H9 (cell line): Measurements from ENCODE around the gene GPC1. TPM values are rescaled to one million over a fixed set of nuclear protein-coding genes. Genes with fewer than 3 reads are reported as not detected.

Experiments used
- DNase-seq: peaks from one replicate; pipeline ENCODE4 v3.0.0-alpha.2; 2017
- H2AFZ ChIP-seq: one replicate; pipeline ENCODE4 v1.6.1; 2013; ENCODE audit warnings: mild to moderate bottlenecking, low read length, control low read depth, moderate library complexity
- H2AK5ac ChIP-seq: 2 replicates; pipeline ENCODE4 v1.6.1; 2013; ENCODE audit warnings: low read length, control low read depth, mixed read lengths; ENCODE audit not compliant: insufficient read length
- H2BK120ac ChIP-seq: one replicate; pipeline ENCODE4 v1.6.1; 2013; ENCODE audit warnings: low read depth, mild to moderate bottlenecking, low read length, control low read depth, inconsistent platforms; ENCODE audit not compliant: poor library complexity, severe bottlenecking
- H2BK12ac ChIP-seq: 2 replicates; pipeline ENCODE4 v1.6.1; 2013; ENCODE audit warnings: low read length, control low read depth, mixed read lengths, low read depth; ENCODE audit not compliant: insufficient read length
- H2BK15ac ChIP-seq: 2 replicates; pipeline ENCODE4 v1.6.1; 2013; ENCODE audit warnings: low read depth, low read length, control low read depth
- H2BK20ac ChIP-seq: one replicate; pipeline ENCODE4 v1.6.1; 2013; ENCODE audit warnings: low read depth, mild to moderate bottlenecking, low read length, control low read depth, inconsistent platforms; ENCODE audit not compliant: poor library complexity, severe bottlenecking
- H2BK5ac ChIP-seq: 2 replicates; pipeline ENCODE4 v1.6.1; 2013; ENCODE audit warnings: low read length, control low read depth, mixed read lengths; ENCODE audit not compliant: insufficient read length
- H3K14ac ChIP-seq: 2 replicates; pipeline ENCODE4 v1.6.1; 2013; ENCODE audit warnings: low read length, control low read depth; ENCODE audit not compliant: insufficient read depth
- H3K18ac ChIP-seq: 2 replicates; pipeline ENCODE4 v1.6.1; 2013; ENCODE audit warnings: low read depth, mild to moderate bottlenecking, mixed read lengths, low read length, control low read depth; ENCODE audit not compliant: insufficient read length
- H3K23ac ChIP-seq: 2 replicates; pipeline ENCODE4 v1.6.1; 2013; ENCODE audit warnings: low read length, control low read depth, mixed read lengths, low read depth; ENCODE audit not compliant: insufficient read length
- H3K23me2 ChIP-seq: 2 replicates; pipeline ENCODE4 v1.6.1; 2013; ENCODE audit warnings: low read depth, mild to moderate bottlenecking, mixed read lengths, low read length, control low read depth; ENCODE audit not compliant: insufficient read length, poor library complexity, severe bottlenecking
- H3K27ac ChIP-seq: 2 replicates; pipeline ENCODE4 v1.5.1; 2013; ENCODE audit warnings: low read length, control low read depth, mixed read lengths, low read depth; ENCODE audit not compliant: insufficient read length
- H3K27me3 ChIP-seq: 2 replicates; pipeline ENCODE4 v1.6.1; 2013; ENCODE audit warnings: low read length, control low read depth, inconsistent platforms; ENCODE audit not compliant: insufficient read depth
- H3K4ac ChIP-seq: 2 replicates; pipeline ENCODE4 v1.6.1; 2013; ENCODE audit warnings: low read depth, mild to moderate bottlenecking, control low read depth, inconsistent platforms, low read length, moderate library complexity
- H3K4me1 ChIP-seq: 2 replicates; pipeline ENCODE4 v1.6.1; 2013; ENCODE audit warnings: low read length, control low read depth, inconsistent platforms; ENCODE audit not compliant: insufficient read depth
- H3K4me2 ChIP-seq: 2 replicates; pipeline ENCODE4 v1.6.1; 2013; ENCODE audit warnings: low read length, control low read depth, mixed read lengths; ENCODE audit not compliant: insufficient read length, insufficient read depth
- H3K56ac ChIP-seq: 2 replicates; pipeline ENCODE4 v1.6.1; 2013; ENCODE audit warnings: low read depth, mild to moderate bottlenecking, mixed read lengths, low read length, control low read depth; ENCODE audit not compliant: insufficient read length
- H3K79me1 ChIP-seq: 2 replicates; pipeline ENCODE4 v1.6.1; 2013; ENCODE audit warnings: low read depth, mild to moderate bottlenecking, moderate library complexity, low read length, control low read depth, inconsistent platforms; ENCODE audit not compliant: insufficient read depth, poor library complexity, severe bottlenecking
- H3K79me2 ChIP-seq: 2 replicates; pipeline ENCODE4 v1.6.1; 2013; ENCODE audit warnings: low read length, control low read depth, inconsistent platforms; ENCODE audit not compliant: insufficient read depth
- H3K9ac ChIP-seq: 2 replicates; pipeline ENCODE4 v1.6.1; 2013; ENCODE audit warnings: low read length, control low read depth, mixed read lengths; ENCODE audit not compliant: insufficient read length; ENCODE audit errors: extremely low read depth
- H3K9me3 ChIP-seq: one replicate; pipeline ENCODE4 v1.6.1; 2013; ENCODE audit warnings: low read depth, low read length, inconsistent platforms; ENCODE audit not compliant: control insufficient read depth
- H3T11ph ChIP-seq: one replicate; pipeline ENCODE4 v1.6.1; 2013; ENCODE audit warnings: mild to moderate bottlenecking, low read length, control low read depth, inconsistent platforms
- H4K20me1 ChIP-seq: one replicate; pipeline ENCODE4 v1.6.1; 2013; ENCODE audit not compliant: control insufficient read depth, insufficient read length, insufficient read depth
- H4K5ac ChIP-seq: 2 replicates; pipeline ENCODE4 v1.6.1; 2013; ENCODE audit warnings: low read depth, mild to moderate bottlenecking, mixed read lengths, low read length, control low read depth; ENCODE audit not compliant: insufficient read length
- H4K8ac ChIP-seq: replicated peaks from 2 replicates; pipeline ENCODE4 v1.6.1; 2013; ENCODE audit warnings: low read length, control low read depth, mixed read lengths, low read depth; ENCODE audit not compliant: insufficient read length
- H4K91ac ChIP-seq: 2 replicates; pipeline ENCODE4 v1.6.1; 2013; ENCODE audit warnings: low read depth, mild to moderate bottlenecking, moderate library complexity, mixed read lengths, low read length, control low read depth; ENCODE audit not compliant: insufficient read length
- H3K27ac Mint-ChIP-seq, 3 experiments: 2 replicates in 2 of 3; 3 replicates in 1 of 3; pipeline ENCODE4 v1.8.0; 2020 to 2021; ENCODE audit warnings: mixed read lengths in 3 of 3, mild to moderate bottlenecking in 1 of 3, moderate library complexity in 1 of 3
- H3K27me3 Mint-ChIP-seq: 2 replicates; pipeline ENCODE4 v1.8.0; 2021; ENCODE audit warnings: low read depth, mild to moderate bottlenecking, moderate library complexity, mixed read lengths
- H3K36me3 Mint-ChIP-seq, 3 experiments: 2 replicates in 2 of 3; 3 replicates in 1 of 3; pipeline ENCODE4 v1.8.0; 2020 to 2021; ENCODE audit warnings: low read depth in 3 of 3, mixed read lengths in 3 of 3; ENCODE audit not compliant: insufficient read depth in 1 of 3
- H3K4me1 Mint-ChIP-seq, 2 experiments: 2 replicates each; pipeline ENCODE4 v1.8.0; 2020; ENCODE audit warnings: mixed read lengths in 2 of 2
- H3K4me3 Mint-ChIP-seq, 2 experiments: 2 replicates in 1 of 2; 3 replicates in 1 of 2; pipeline ENCODE4 v1.8.0; 2020 to 2021; ENCODE audit warnings: mild to moderate bottlenecking in 2 of 2, mixed read lengths in 2 of 2, moderate library complexity in 1 of 2
- H3K9me3 Mint-ChIP-seq, 2 experiments: 2 replicates in 1 of 2; 3 replicates in 1 of 2; pipeline ENCODE4 v1.8.0; 2020; ENCODE audit warnings: mild to moderate bottlenecking in 2 of 2, mixed read lengths in 2 of 2, moderate library complexity in 1 of 2
- WGBS: extraction: QIAGEN DNeasy Blood & Tissue Kit; methylation state at CpG from one replicate; pipeline ENCODE4 v1.1.7; 2013; ENCODE audit warnings: missing lambda C conversion rate, low lambda C conversion rate, mixed read lengths; ENCODE audit not compliant: insufficient read length; ENCODE audit errors: extremely low coverage; 5-methylcytosine and 5-hydroxymethylcytosine counted together
- total RNA-seq: library from RNA; stranded (reverse); gene quantifications from 2 replicates; pipeline ENCODE4 v1.2.1, GENCODE V29; 2021
- TF ChIP-seq, protein P1 (sequence below): fragments of 200-600 bp; sonication (generic); conservative IDR thresholded peaks from 3 replicates; pipeline ENCODE4 v1.8.0; 2021; ENCODE audit warnings: antibody characterized with exemption, mild to moderate bottlenecking

The GPC1 gene
- total RNA-seq, 1 experiment from 2014 or later = 39.4 TPM

DNA sequence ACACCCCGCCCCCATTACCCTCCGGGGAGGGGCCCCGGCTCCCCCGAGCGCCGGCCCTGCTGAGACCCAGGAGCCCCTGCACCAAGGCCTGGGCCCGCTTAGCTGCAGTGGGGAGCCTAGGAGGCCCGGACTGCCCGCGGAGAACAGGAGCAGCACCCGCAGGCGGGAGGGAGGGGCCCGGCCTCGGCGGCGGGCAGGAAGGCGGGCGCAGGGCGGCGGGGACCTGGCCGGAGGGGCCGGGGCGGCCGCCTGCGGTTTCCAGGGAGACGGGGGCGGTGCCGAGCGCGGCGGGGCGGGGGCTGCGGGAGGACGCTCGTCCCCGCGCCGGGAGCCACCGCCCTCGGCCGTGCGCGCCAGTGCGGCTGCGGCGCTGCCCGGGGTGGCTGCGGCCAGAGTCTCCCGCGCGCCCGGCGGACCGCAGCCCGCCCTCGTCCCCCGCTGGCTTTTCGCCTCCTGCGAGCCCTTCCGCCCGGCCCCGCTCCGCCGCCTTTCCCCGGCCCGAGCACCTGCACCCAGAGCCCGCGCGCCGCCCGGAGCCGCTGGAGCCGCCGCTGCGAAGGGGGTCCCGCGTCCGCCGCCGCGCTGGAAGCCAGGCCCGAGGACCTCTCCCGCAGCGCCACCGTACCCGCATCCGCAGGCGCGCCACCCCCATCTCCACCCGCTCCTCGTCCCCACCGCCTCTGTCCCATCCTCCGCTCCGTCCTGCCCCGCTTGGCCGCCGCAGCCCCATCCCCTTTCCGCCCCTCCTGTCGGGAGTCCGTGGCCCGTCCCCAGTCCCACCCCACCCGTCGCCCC lies 17.2 kb downstream of the GPC1 start:
- H3K4me3 Mint-ChIP-seq = peak overlapping the region; percentile 57 to 78
- Histone ChIP-seq H3K9ac (no peak overlapping the region), H2BK12ac (no peak overlapping the region), H2BK120ac (no peak overlapping the region), H3K27ac (no peak overlapping the region), H3K23me2 (peaks cover 8% of the 10 kb centered on the region), H4K5ac (no peak overlapping the region), H2BK20ac (no peak overlapping the region), H3K14ac (peak overlapping the region; percentile 69), H3K18ac (no peak overlapping the region), H4K20me1 (no peaks in the 10 kb centered on the region), H3K9me3 (no peaks in the 10 kb centered on the region), H4K8ac (no peak overlapping the region), H2AFZ (no peak overlapping the region), H3K79me2 (no peaks in the 10 kb centered on the region), H2BK5ac (no peak overlapping the region), H3K4me2 (peak overlapping the region; percentile 41), H2BK15ac (no peak overlapping the region), H3T11ph (no peak overlapping the region), H3K4me1 (peaks cover 3% of the 10 kb centered on the region; the same call in 1 of the 2 replicates), H3K79me1 (no peaks in the 10 kb centered on the region), H3K56ac (no peak overlapping the region), H3K4ac (no peak overlapping the region), H2AK5ac (no peak overlapping the region), H4K91ac (no peak overlapping the region), H3K23ac (no peak overlapping the region), H3K27me3 (peaks cover 15% of the 10 kb centered on the region; the same call in 1 of the 2 replicates)
- no CpG with 5 or more reads among the region's 103 CpGs for WGBS
- peaks cover 40% of the 10 kb centered on the region for H3K27me3 Mint-ChIP-seq
- H3K36me3 Mint-ChIP-seq = no peaks in the 10 kb centered on the region
- H3K9me3 Mint-ChIP-seq = no peaks in the 10 kb centered on the region
- TF ChIP-seq, protein P1, sequence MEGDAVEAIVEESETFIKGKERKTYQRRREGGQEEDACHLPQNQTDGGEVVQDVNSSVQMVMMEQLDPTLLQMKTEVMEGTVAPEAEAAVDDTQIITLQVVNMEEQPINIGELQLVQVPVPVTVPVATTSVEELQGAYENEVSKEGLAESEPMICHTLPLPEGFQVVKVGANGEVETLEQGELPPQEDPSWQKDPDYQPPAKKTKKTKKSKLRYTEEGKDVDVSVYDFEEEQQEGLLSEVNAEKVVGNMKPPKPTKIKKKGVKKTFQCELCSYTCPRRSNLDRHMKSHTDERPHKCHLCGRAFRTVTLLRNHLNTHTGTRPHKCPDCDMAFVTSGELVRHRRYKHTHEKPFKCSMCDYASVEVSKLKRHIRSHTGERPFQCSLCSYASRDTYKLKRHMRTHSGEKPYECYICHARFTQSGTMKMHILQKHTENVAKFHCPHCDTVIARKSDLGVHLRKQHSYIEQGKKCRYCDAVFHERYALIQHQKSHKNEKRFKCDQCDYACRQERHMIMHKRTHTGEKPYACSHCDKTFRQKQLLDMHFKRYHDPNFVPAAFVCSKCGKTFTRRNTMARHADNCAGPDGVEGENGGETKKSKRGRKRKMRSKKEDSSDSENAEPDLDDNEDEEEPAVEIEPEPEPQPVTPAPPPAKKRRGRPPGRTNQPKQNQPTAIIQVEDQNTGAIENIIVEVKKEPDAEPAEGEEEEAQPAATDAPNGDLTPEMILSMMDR = no peak
- no peak overlapping the region for H3K27ac Mint-ChIP-seq
- peak; percentile 74 for DNase-seq
- H3K4me1 Mint-ChIP-seq = peaks cover 38 to 51% of the 10 kb centered on the region in 2 experiments
